Neutrophil (primary cell): ENCODE data around the gene ADGRG6.

Experiments
- H3K27ac ChIP-seq: fragments of 200-600 bp; sonication (generic); 2 replicates; pipeline ENCODE4 v1.5.1; 2016; ENCODE audit warnings: mild to moderate bottlenecking, moderate library complexity
- H3K27me3 ChIP-seq: fragments of 200-600 bp; sonication (generic); 2 replicates; pipeline ENCODE4 v1.6.0; 2016; ENCODE audit warnings: mild to moderate bottlenecking
- H3K36me3 ChIP-seq: fragments of 200-600 bp; sonication (generic); 2 replicates; pipeline ENCODE4 v1.5.1; 2017
- H3K4me1 ChIP-seq, 2 experiments: fragments of 200-600 bp in 1 of 2; sonication (generic) in 1 of 2; 1 replicate in 1 of 2; 2 replicates in 1 of 2; pipeline versions ENCODE4 v1.5.1 to v1.6.1; 2013 to 2016; ENCODE audit warnings: low read depth in 1 of 2, low read length in 1 of 2, mild to moderate bottlenecking in 1 of 2, moderate library complexity in 1 of 2; ENCODE audit not compliant: control insufficient read depth in 1 of 2, insufficient read depth in 1 of 2
- H3K4me3 ChIP-seq, 2 experiments: fragments of 200-600 bp in 1 of 2; sonication (generic) in 1 of 2; 1 replicate in 1 of 2; 2 replicates in 1 of 2; pipeline ENCODE4 v1.5.1; 2013 to 2016; ENCODE audit warnings: low read depth in 1 of 2, low read length in 1 of 2, mild to moderate bottlenecking in 1 of 2, moderate library complexity in 1 of 2
- H3K9me3 ChIP-seq: fragments of 200-600 bp; sonication (generic); 2 replicates; pipeline ENCODE4 v1.5.1; 2016
- CTCF ChIP-seq: fragments of 200-600 bp; sonication (generic); IDR thresholded peaks from 2 replicates; pipeline ENCODE4 v1.5.1; 2016; ENCODE audit warnings: antibody characterized with exemption

ADGRG6 gene

GRCh38 chr6:142482974-142483373, 181.2 kb downstream of the ADGRG6 start:
- no peaks in the 10 kb centered on the region for H3K27me3 ChIP-seq
- TF ChIP-seq CTCF: no peak
- no peaks in the 10 kb centered on the region for H3K4me1 ChIP-seq
- H3K36me3 ChIP-seq: no peaks in the 10 kb centered on the region
- H3K9me3 ChIP-seq: no peaks in the 10 kb centered on the region
- H3K4me3 ChIP-seq: no peak overlapping the region
- no peak overlapping the region for H3K27ac ChIP-seq

- no peaks in the 10 kb centered on the region for H3K27me3 ChIP-seq
- no peaks in the 10 kb centered on the region for H3K4me1 ChIP-seq
- no peaks in the 10 kb centered on the region for H3K36me3 ChIP-seq
- no peak for TF ChIP-seq CTCF
- H3K4me3 ChIP-seq: no peak overlapping the region
- H3K9me3 ChIP-seq: no peaks in the 10 kb centered on the region
- no peak overlapping the region for H3K27ac ChIP-seq
Measured at GRCh38 chr6:142485256-142485655, 183.4 kb downstream of the ADGRG6 start.

GRCh38 chr6:142489722-142490610, 188.2 kb downstream of the ADGRG6 start:
- no peaks in the 10 kb centered on the region for H3K27me3 ChIP-seq
- no peaks in the 10 kb centered on the region for H3K9me3 ChIP-seq
- H3K27ac ChIP-seq: no peak overlapping the region
- no peaks in the 10 kb centered on the region for H3K36me3 ChIP-seq
- no peak for TF ChIP-seq CTCF
- no peaks in the 10 kb centered on the region for H3K4me1 ChIP-seq
- no peak overlapping the region for H3K4me3 ChIP-seq
